ENCODE data around the gene SEPTIN1.

SEPTIN1 gene

DNA sequence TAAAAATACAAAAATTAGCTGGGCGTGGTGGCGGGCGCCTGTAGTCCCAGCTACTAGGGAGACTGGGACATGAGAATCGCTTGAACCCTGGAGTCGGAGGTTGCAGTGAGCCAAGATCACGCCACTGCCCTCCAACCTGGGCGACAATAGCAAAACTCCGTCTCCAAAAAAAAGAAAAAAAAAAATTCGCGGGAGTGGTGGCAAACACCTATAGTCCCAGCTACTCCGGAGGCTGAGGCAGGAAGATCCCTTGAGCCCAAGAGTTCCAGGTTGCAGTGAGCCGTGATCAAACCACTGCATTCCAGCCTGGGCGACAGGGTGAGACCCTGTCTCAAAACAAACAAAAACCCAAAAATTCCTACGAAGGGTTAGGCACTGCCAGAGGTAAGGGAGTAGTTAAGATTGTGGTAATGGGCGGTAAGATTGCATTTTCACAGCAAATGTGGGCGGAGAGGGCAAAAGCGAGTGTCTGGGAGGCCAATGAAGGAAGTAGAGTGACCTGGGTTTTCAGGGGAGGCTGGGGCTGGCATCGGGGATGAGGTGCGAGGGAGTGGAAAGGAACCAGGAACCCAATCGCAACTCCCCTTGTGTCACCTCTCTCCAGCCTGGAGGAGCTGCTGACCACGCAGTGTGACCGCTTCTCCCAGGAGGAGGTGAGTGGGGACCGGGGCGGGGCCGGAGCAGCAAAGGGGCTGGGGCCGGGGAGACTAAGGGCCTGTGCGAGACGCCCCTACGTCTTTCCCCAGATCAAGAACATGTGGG lies 5.1 kb downstream of the SEPTIN1 start:
- DNase-seq (ENCODE audit: low read depth in 1 of 2, low spot score in 1 of 2) = no peak

DNA sequence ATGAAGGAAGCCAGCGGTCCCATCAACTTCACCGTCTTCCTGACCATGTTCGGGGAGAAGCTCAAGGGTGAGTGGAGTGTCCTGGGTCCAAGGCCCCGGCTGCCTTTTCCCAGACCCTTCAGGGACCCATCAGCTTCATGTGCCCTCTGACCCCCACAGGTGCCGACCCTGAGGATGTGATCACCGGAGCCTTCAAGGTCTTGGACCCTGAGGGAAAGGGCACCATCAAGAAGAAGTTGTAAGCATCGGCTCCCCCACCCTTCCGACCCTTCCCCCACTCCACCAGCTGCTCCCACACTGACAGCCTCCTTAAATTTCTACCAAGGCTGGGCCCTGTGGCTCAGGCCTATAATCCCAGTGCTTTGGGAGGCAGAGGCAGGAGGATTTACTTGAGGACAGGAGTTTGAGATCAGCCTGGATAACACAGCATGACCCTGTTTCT lies 5.9 kb downstream of the SEPTIN1 start:
- DNase-seq (ENCODE audit: low read depth in 1 of 2, low spot score in 1 of 2) = no peak

DNA sequence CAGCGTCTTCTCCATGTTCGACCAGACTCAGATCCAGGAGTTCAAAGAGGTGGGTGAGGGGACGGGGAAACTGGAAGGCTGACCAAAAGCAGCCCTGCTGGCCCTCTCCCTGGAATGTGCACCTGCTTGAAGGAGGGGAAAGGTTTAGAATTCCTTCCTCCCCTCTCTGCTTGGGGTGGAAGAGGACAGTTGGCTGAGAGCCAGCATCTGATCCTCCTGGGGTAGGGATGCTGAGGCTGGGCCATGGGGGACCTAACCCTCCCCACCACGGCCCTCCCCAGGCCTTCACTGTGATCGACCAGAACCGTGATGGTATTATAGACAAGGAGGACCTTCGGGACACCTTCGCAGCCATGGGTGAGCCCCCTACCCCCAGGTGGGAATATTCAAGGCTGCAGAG lies 6.5 kb downstream of the SEPTIN1 start:
- no peak for DNase-seq (ENCODE audit: low read depth in 1 of 2, low spot score in 1 of 2)

DNA sequence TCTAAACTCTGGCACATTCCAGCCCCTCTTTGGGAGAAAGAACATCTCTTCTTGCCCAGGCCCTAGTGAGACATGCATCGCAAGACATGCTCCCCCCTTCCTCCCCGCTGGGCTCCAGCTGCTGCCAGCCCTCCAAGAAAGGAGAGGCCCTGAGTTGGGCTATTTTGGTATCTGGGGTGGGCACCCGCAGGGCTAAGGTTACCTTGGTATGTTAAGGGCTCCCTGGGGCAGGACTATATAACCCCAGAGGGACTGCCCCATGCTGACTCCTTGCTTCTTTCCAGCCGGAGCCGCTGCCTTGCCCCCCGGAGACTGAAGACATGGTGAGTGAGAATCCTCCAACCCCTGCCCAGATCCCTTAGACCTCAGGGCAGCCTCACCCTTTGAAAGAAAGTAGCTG lies 7.8 kb downstream of the SEPTIN1 start, which contains the start of gene MYL11:
TSS of gene MYL11 (plus strand) at position 265 of the 400 bp plus-strand sequence. CDS start at position 321, 56 bp downstream.
- no peak for DNase-seq (ENCODE audit: low read depth in 1 of 2, low spot score in 1 of 2)

DNA sequence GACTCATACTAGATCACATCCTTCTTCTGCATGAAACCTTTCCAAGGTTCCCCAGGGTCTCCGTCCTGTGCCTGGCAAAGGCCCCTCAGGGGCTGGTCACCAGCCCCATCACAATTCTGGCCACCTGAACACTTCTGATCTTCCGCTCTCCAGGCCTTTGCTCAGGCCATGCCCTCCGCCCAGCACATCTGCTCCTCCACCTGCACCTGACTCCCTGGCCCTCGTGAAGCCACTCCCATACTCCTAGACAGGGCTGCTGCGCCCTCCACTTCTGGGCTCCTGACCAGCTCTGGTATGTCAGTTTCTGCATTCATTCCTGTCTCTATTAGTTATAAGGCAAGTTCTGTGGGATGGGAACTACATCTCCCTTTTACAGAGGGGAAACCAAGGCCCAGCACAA lies 9.6 kb downstream of the SEPTIN1 start:
- no peak for DNase-seq (ENCODE audit: low read depth in 1 of 2, low spot score in 1 of 2)

DNA sequence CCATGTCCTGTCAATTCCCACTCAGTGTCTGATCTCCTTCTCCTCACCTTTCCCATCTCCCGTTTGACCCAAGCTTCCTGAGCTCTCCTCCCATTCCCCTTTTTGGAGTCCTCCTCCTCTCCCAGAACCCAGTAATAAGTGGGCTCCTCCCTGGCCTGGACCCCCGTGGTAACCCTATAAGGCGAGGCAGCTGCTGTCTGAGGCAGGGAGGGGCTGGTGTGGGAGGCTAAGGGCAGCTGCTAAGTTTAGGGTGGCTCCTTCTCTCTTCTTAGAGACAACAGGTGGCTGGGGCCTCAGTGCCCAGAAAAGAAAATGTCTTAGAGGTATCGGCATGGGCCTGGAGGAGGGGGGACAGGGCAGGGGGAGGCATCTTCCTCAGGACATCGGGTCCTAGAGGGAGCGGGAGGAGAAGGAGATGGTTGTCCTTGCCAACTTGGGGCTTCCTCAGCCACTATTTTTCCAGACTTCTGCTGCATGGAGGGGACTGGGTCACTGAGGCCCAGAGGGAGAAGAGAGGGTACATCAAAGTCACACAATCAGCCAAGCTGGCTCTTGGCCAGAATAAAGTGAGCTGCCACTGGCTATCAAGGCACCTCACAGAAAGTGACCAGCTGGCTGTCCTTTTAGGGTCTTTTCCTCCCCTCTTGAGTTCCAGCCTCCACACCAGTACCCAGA lies 10.2 kb downstream of the SEPTIN1 start:
- no peak for DNase-seq (ENCODE audit: low read depth in 1 of 2, low spot score in 1 of 2)

DNA sequence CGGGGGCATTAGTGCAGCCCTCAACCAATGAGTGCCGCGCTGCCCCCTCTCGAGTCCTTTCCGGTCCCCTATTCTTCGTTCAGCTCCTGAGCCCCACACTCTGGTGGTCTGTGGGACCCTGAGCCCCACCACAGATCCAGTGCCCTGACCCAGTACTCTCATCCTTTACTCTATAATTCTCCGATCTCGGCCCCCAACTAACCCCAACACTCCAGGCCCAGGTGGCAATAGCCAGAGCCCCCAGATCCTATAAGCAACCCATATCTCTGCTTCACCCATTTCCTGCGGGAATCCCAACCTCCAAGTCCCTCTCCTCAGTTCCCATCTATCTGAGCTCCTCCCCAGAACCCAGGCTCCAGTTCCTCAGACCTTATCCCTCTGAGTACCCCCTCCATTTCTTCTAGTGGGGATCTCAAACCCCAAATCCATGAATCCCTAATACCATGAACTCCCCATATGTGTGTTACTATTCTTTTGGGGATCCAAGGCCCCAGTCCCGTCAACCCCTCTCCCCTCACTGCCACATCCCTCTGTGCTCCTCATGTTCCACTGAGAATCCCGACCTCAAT lies 11.0 kb downstream of the SEPTIN1 start:
- DNase-seq (ENCODE audit: low read depth in 1 of 2, low spot score in 1 of 2) = no peak

DNA sequence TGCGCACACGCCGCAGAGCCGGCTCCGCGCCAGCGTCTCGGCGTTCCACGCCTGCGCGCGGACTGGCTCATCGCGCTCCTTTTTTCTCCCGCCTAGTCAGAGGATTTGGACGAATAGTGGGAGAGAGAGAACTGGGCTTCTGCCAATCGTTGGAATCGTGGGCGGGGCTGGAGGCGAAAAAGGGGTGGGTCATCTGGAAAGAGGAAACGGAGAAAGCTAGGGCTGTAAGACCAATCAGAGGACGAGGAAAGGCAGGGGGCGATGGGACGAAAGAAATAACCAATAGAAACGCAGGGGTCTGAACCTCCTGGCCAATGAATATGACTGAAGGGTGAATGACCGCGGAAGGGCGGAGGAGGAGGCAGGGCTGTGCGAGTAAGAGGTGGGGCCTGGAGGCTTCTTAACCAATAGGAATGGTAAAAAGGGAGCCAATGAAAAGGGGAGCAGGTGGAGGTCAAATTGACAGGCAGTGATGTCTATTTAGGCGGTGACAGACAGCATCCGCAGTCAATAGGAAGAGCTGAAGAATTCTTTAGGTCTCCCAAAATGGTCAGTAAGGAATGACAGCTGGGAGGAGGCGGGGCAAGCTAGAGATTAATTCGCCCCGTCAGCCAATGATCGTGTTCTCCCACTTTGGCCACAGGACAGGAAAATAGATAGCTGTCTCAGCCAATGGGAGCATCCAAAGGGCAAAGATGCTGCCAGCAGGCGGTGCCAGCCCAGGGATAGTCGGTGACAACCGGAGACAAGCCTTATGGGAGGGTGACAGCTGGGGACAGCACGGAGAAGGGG lies 11.7 kb downstream of the SEPTIN1 start, which contains the start of gene TBC1D10B:
TSS of gene TBC1D10B (minus strand) at position 39 of the 792 bp plus-strand sequence. CDS start 311 bp downstream, outside the sequence.
- peak; percentile 92 to 100 for DNase-seq (ENCODE audit: low read depth in 1 of 2, low spot score in 1 of 2)

DNA sequence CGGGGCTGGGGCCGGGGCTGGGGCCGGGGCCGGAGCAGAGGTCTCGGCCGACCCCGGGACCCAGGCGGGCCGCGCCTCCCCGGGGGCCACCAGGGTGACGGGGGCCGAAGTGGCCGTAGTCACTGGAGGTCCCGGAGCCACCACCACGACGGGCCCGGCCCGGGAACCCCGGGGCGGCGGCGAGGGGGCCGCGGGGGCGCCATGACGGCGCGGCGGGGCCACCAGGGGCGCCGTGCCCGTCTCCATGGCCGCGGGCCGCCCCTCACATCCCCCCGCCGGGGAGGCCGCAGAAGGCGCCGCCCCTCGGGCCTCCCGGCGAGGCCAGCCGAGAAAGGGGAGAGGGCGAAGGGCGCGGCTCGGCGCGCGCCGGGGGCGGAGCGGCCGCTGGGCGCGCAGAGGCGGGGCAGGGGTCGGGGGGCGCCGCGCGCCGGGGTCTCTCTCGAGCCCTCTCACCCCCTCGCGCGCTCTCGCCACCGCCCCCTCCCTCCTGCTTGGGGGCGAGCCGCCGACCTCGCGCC lies 12.4 kb downstream of the SEPTIN1 start:
- no peak for DNase-seq (ENCODE audit: low read depth in 1 of 2, low spot score in 1 of 2)

DNA sequence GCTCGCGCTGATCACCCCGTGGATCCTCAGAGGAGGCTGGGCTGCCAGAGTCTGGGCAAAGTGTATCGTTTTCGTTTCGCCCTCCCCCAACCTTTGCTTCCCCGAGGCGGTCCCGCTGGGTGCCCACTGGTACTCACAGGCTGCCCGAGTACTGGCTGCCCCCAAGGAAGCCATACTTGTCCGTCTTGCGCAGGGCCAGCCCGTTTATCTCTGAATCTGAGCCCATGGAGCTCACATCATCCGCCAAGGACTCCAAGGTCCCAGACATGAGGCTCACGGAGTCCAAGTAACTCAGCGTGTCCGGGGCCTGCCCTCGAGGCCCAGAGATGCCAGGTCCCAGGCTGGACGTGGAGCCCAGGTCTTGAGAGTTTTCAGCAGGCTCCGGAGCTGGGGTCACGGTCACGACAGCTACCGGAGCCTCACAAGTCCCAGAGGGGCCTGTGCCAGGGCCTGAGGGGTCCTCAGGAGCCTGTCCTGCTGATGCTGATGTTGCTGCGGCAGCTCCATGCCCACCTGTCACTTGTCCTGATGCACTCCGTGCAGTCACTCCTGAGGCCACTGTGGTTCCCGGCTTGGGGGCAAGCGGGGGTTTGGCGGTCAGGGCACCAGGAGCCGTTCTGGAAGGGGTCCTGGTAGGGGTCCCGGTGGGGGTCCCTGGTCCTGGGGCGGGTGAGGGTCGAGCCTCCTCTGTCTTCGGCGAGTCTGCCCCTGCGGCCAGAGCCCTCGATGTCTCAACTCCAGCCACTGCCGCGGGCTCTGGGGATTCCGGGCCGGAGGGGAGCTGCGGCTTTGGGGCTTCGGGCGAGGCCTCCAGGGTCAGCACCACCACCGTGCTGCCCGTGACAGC lies 13.0 kb downstream of the SEPTIN1 start:
- DNase-seq (ENCODE audit: low read depth in 1 of 2, low spot score in 1 of 2) = no peak

DNA sequence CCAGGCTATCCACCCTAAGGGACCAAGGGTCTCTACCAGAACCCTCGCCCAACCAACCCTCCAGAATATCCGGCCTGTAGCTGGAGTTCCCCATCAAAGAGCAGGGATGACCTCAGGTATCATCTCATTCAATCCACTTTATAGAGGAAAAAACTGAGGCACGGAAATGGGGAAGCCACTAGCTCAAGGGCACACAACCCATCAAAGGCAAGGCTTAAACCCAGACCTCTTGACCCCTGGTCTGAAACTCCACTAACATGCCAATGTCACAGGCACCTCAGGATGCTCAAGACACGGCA lies 13.6 kb downstream of the SEPTIN1 start:
- DNase-seq (ENCODE audit: low read depth in 1 of 2, low spot score in 1 of 2) = no peak

DNA sequence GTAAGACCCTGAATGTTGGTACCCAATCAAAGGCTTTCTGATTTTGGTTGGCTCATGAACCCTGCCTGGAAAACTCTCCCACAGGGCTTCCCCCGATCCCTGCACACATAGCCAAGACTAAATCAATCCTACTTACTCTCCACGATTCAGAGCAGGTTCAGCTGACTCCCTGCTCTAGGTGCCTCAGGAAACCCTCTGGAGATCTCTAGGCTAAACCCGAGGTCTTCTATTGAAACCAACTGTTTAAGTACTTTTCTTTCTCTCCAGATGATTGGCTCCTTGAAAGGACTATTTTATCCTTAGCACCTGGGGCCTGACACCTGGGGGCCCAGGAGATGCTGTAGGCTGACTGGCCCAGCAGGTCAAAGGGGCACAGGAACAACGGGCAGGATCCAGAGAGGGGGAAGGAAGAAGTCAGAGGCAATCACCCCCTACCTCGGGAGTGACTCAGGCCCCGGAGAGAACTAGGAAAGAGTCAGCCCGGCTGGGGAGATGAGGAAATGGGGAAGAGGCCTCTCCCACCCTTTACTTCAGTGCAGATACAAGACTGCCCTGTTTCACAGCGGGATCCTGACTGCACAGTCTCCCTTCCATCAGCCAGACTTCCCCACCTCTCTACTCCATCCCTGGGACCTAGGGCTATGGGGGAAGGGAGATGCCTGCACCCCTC lies 14.1 kb downstream of the SEPTIN1 start:
- DNase-seq (ENCODE audit: low read depth in 1 of 2, low spot score in 1 of 2) = no peak

DNA sequence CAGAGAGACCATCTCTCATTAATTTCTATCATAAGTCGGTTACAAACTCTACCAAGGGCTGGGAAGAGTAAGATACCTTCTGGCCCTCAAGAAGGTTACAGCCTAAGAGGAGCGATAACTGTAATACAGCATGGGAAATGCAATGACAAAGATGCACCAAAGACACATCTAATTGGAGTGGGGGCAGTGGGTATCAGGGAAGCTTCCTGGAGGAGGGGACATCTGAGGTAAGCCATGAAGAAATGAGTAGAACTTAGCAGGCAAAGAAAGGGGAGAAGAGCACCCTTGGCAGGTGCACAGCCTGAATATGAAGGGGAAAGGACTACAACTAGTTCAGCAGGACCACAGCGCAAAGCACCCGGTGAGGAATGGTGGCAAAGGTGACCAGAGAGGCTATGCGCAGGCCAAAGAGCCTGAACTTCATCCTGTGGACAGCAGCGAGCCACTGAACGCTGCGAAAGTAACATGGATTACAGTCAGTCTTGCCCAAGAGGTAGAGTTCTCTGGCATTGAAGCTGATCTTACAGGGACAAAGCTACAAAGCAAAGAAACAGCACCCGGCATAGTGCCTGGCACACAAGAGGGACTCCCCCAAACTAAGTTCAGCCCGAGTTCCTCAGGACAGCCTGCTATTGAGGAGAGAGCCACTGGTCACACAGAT lies 14.9 kb downstream of the SEPTIN1 start:
- DNase-seq (ENCODE audit: low read depth in 1 of 2, low spot score in 1 of 2) = no peak

DNA sequence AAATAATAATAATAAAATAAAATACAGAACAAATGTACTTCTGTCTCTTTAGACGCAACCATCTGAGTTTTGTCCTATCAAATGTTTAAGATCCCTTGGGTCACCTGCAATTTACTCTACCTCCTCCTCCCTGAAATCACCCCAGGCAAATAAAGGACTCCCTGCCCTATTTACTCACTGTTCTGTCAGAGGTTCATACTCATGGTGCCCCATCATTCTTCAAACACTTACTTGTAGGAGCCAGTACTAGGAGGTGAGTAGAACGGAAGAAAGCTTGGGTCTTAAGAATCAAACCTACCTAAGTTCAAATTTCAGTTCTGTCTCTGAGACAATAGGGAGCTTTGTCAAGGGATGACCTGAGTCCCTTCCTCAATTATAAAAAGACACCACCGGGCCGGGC lies 15.8 kb downstream of the SEPTIN1 start:
- DNase-seq (ENCODE audit: low read depth in 1 of 2, low spot score in 1 of 2) = no peak

DNA sequence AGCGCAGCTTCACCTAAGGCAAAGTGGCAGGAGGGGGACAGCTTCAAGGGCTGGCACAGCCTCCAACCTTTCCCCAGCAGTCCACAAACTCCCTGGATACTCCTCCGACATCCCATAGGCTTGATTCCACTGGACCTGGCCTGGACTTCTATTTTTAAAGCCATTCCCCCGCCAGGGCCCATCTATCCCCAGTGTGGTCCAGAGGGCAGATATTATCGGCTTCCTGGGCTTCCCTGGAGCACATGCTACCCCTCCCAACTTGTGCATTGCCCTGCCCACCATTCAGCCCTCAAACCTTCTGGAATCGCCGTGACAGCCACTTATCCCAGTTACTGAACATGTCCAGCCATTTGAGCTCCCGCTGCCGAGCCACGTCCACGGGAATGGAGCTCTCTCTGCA lies 17.2 kb downstream of the SEPTIN1 start:
- no peak for DNase-seq (ENCODE audit: low read depth in 1 of 2, low spot score in 1 of 2)

DNA sequence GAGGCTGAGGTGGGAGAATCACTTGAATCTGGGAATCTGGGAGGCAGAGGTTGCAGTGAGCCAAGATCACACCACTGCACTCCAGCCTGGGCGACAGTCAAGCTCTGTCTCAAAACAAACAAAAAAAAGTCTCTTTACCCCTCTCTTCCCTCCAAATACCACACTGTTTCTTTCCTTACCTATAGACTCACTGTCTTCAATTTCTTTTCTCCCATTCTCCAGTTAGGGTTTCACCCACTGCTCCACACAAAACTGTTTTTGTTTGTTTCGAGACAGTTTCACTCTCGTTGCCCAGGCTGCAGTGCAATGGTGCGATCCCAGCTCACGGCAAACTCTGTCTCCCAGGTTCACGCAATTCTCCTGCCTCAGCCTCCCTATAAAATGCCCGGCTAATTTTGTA lies 21.2 kb downstream of the SEPTIN1 start:
- DNase-seq (ENCODE audit: low read depth in 1 of 2, low spot score in 1 of 2) = no peak

DNA sequence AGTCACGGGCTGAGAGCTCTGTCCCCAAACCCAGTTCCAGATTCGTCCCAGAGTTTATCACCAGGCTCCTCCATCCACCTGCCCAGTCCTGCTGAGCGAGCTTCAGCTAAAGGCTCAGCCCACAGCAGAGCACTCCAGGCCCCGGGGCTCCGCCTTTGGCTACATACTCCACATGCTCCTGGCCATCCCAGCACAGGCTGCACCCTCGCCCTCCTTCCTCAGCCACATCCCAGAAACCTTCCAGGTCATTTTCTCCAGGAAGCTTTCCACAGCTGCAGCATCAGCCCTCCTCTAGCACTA lies 22.5 kb downstream of the SEPTIN1 start:
- no peak for DNase-seq (ENCODE audit: low read depth in 1 of 2, low spot score in 1 of 2)

DNA sequence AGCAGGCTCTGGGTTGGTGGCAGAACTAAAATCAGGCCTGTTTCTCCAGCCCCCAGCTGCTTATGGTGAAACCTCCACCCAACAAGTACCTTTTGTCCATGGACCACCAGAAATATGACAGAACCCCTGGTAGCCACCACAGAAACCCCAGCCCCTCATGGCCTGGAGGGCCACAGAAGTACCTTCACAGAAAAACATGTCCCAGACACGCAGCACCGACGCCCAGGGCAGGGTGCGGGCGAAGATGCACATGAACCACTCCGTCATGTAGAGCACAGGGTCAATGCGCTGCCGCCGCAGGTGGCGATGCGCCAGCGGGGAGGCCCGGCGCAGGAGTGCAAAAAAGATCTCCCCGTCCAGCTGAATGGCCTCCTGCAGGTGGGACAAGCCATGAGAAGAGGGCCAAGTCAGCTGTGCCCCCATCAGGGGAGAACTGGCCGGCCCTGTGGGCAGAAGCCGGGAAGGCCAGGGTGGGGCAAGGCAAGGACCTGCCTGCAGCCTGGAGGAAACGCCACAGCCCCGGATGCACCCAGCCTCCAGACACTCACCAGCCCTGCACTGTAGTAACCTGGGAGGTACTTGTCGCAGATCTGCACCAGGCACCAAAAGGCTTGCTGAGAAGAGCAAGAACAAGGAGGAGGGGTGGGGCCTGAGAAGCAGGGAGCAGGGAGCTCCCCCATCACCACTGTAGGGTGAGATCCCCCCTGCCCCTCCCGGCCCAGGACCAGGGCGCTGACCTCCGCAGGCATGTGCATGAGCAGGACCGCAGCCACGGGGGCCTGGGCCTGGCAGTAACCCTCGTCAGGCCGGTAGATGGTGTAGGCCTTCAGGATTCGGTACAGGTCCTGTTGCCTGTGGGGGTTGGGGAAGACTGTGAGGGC lies 23.1 kb downstream of the SEPTIN1 start:
- no peak for DNase-seq (ENCODE audit: low read depth in 1 of 2, low spot score in 1 of 2)

DNA sequence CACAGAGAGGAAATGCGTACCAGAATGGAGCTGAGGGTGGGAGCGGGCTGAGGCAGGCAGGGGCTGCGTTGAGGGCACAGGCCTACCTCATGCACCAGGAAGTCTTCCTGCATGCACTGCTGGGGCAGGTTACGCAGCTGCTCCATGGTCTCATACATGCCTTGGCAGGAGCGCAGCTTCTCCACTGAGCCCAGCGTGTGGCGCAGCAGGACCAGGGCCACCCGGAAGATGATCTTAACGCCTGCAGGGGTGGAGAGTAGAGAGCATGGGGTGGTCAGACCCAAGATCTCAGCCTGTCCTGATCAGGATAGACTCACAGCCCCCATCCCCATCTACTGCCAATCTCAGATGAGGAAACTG lies 23.8 kb downstream of the SEPTIN1 start:
- DNase-seq (ENCODE audit: low read depth in 1 of 2, low spot score in 1 of 2) = no peak

Data from activated CD4-positive, alpha-beta T cell treated with anti-CD3 and anti-CD28 coated beads, Interleukin-2, amount 50 U/mL, for 24 hours (primary cell).